ENCODE results near the gene ABCA9. TPM values are rescaled to one million over a fixed set of nuclear protein-coding genes. Genes with fewer than 3 reads are reported as not detected.

Gene ABCA9
- total RNA-seq, 1 experiment from 2014 or later: not detected

- Histone ChIP-seq H3K4me3 (ENCODE audit: insufficient read depth, low read depth, low read length) (no peak overlapping the region), H3K27me3 (ENCODE audit: control insufficient read depth, insufficient read depth, low read length) (no peaks in the 10 kb centered on the region), H3K36me3 (replicated peaks; ENCODE audit: control insufficient read depth, insufficient read depth, low read length) (no peaks in the 10 kb centered on the region)
- DNase-seq: no peak
Observed at GRCh38 chr17:69059458-69060175, 1.1 kb downstream of the ABCA9 start.

- DNase-seq: peak; percentile 26
- Histone ChIP-seq H3K36me3 (replicated peaks; ENCODE audit: control insufficient read depth, insufficient read depth, low read length) (no peaks in the 10 kb centered on the region), H3K4me3 (ENCODE audit: insufficient read depth, low read depth, low read length) (no peak overlapping the region), H3K27me3 (ENCODE audit: control insufficient read depth, insufficient read depth, low read length) (no peaks in the 10 kb centered on the region)
Observed at GRCh38 chr17:69058165-69058564, 2.6 kb downstream of the ABCA9 start.

- DNase-seq: no peak
- H3K36me3 ChIP-seq (replicated peaks; ENCODE audit: control insufficient read depth, insufficient read depth, low read length): no peaks in the 10 kb centered on the region
- H3K4me3 ChIP-seq (ENCODE audit: insufficient read depth, low read depth, low read length): no peak overlapping the region
- H3K27me3 ChIP-seq (ENCODE audit: control insufficient read depth, insufficient read depth, low read length): no peaks in the 10 kb centered on the region
Observed at GRCh38 chr17:69057280-69057679, 3.4 kb downstream of the ABCA9 start.

GRCh38 chr17:69056179-69056823 lies 4.4 kb downstream of the ABCA9 start:
- no peak for DNase-seq
- no peak overlapping the region for H3K4me3 ChIP-seq (ENCODE audit: insufficient read depth, low read depth, low read length)
- H3K36me3 ChIP-seq (replicated peaks; ENCODE audit: control insufficient read depth, insufficient read depth, low read length): no peaks in the 10 kb centered on the region
- H3K27me3 ChIP-seq (ENCODE audit: control insufficient read depth, insufficient read depth, low read length): no peaks in the 10 kb centered on the region

- no peaks in the 10 kb centered on the region for H3K27me3 ChIP-seq (ENCODE audit: control insufficient read depth, insufficient read depth, low read length)
- H3K4me3 ChIP-seq (ENCODE audit: insufficient read depth, low read depth, low read length): no peak overlapping the region
- no peaks in the 10 kb centered on the region for H3K36me3 ChIP-seq (replicated peaks; ENCODE audit: control insufficient read depth, insufficient read depth, low read length)
- no peak for DNase-seq
Observed at GRCh38 chr17:69055334-69055733, 5.4 kb downstream of the ABCA9 start.

- H3K36me3 ChIP-seq (replicated peaks; ENCODE audit: control insufficient read depth, insufficient read depth, low read length): no peaks in the 10 kb centered on the region
- H3K27me3 ChIP-seq (ENCODE audit: control insufficient read depth, insufficient read depth, low read length): no peaks in the 10 kb centered on the region
- H3K4me3 ChIP-seq (ENCODE audit: insufficient read depth, low read depth, low read length): no peak overlapping the region
- DNase-seq: no peak
Observed at GRCh38 chr17:69050999-69051775, 9.5 kb downstream of the ABCA9 start.

GRCh38 chr17:69048634-69049033 lies 12.1 kb downstream of the ABCA9 start:
- no peak for DNase-seq
- Histone ChIP-seq H3K4me3 (ENCODE audit: insufficient read depth, low read depth, low read length) (no peak overlapping the region), H3K36me3 (replicated peaks; ENCODE audit: control insufficient read depth, insufficient read depth, low read length) (no peaks in the 10 kb centered on the region), H3K27me3 (ENCODE audit: control insufficient read depth, insufficient read depth, low read length) (no peaks in the 10 kb centered on the region)

- Histone ChIP-seq H3K36me3 (replicated peaks; ENCODE audit: control insufficient read depth, insufficient read depth, low read length) (no peaks in the 10 kb centered on the region), H3K27me3 (ENCODE audit: control insufficient read depth, insufficient read depth, low read length) (no peaks in the 10 kb centered on the region), H3K4me3 (ENCODE audit: insufficient read depth, low read depth, low read length) (no peak overlapping the region)
- DNase-seq: no peak
Observed at GRCh38 chr17:69047368-69048263, 13.1 kb downstream of the ABCA9 start.

GRCh38 chr17:69046121-69046807 lies 14.5 kb downstream of the ABCA9 start:
- no peaks in the 10 kb centered on the region for H3K36me3 ChIP-seq (replicated peaks; ENCODE audit: control insufficient read depth, insufficient read depth, low read length)
- no peak overlapping the region for H3K4me3 ChIP-seq (ENCODE audit: insufficient read depth, low read depth, low read length)

GRCh38 chr17:69045646-69046045 lies 15.1 kb downstream of the ABCA9 start:
- no peaks in the 10 kb centered on the region for H3K27me3 ChIP-seq (ENCODE audit: control insufficient read depth, insufficient read depth, low read length)
- H3K36me3 ChIP-seq (replicated peaks; ENCODE audit: control insufficient read depth, insufficient read depth, low read length): no peaks in the 10 kb centered on the region
- DNase-seq: no peak
- no peak overlapping the region for H3K4me3 ChIP-seq (ENCODE audit: insufficient read depth, low read depth, low read length)

More at GRCh38 chr17:69046121-69046807, 14.5 kb downstream of the ABCA9 start:
- no peaks in the 10 kb centered on the region for H3K27me3 ChIP-seq (ENCODE audit: control insufficient read depth, insufficient read depth, low read length)
- no peak for DNase-seq

GRCh38 chr17:69044371-69044770 lies 16.4 kb downstream of the ABCA9 start:
- no peaks in the 10 kb centered on the region for H3K27me3 ChIP-seq (ENCODE audit: control insufficient read depth, insufficient read depth, low read length)
- H3K4me3 ChIP-seq (ENCODE audit: insufficient read depth, low read depth, low read length): no peak overlapping the region
- no peak for DNase-seq
- no peaks in the 10 kb centered on the region for H3K36me3 ChIP-seq (replicated peaks; ENCODE audit: control insufficient read depth, insufficient read depth, low read length)

- Histone ChIP-seq H3K36me3 (replicated peaks; ENCODE audit: control insufficient read depth, insufficient read depth, low read length) (no peaks in the 10 kb centered on the region), H3K27me3 (ENCODE audit: control insufficient read depth, insufficient read depth, low read length) (no peaks in the 10 kb centered on the region), H3K4me3 (ENCODE audit: insufficient read depth, low read depth, low read length) (no peak overlapping the region)
- DNase-seq: no peak
Observed at GRCh38 chr17:69043098-69043734, 17.5 kb downstream of the ABCA9 start.

GRCh38 chr17:69042308-69042707 lies 18.4 kb downstream of the ABCA9 start:
- Histone ChIP-seq H3K27me3 (ENCODE audit: control insufficient read depth, insufficient read depth, low read length) (no peaks in the 10 kb centered on the region), H3K36me3 (replicated peaks; ENCODE audit: control insufficient read depth, insufficient read depth, low read length) (no peaks in the 10 kb centered on the region), H3K4me3 (ENCODE audit: insufficient read depth, low read depth, low read length) (no peak overlapping the region)
- no peak for DNase-seq

Measured in H7 (cell line).